ENCODE results near the gene NAT16.

- TF ChIP-seq EZH2 (IDR thresholded peaks at IDR 0.05; ENCODE audit: insufficient read depth, low read length) (no peak), CTCF (IDR thresholded peaks at IDR 0.05; ENCODE audit: insufficient read depth, low read depth, low read length) (no peak)
Measured at GRCh38 chr7:101223528-101223927, 43.4 kb upstream of the NAT16 start.

Measured in astrocyte (in vitro differentiated cells and primary cell).